Effector memory CD8-positive, alpha-beta T cell (primary cell): Measurements from ENCODE around the gene HYAL2.
A peak's percentile ranks its signal among the peaks of the same experiment; 100 is the strongest.

Source experiments
- ATAC-seq: fragments of 150-1000 bp; cut with Tn5 transposase; replicated peaks from 2 replicates; pipeline ENCODE4 v1.10.0; 2021; ENCODE audit warnings: mild to moderate bottlenecking, moderate library complexity
- DNase-seq, 3 experiments: peaks; one replicate each; pipeline ENCODE4 v3.0.0; 2021
- H3K27ac Mint-ChIP-seq, 2 donors: one replicate each; pipeline ENCODE4 v1.8.0; 2022; ENCODE audit warnings: mild to moderate bottlenecking in 2 of 2, mixed read lengths in 2 of 2, moderate library complexity in 2 of 2
- H3K27me3 Mint-ChIP-seq, 2 donors: one replicate each; pipeline ENCODE4 v1.8.0; 2022; ENCODE audit warnings: mixed read lengths in 2 of 2
- H3K36me3 Mint-ChIP-seq: one replicate; pipeline ENCODE4 v1.8.0; 2022; ENCODE audit warnings: mild to moderate bottlenecking, moderate library complexity, mixed read lengths; ENCODE audit not compliant: insufficient read depth
- H3K4me1 Mint-ChIP-seq, 2 donors: one replicate each; pipeline ENCODE4 v1.8.0; 2022; ENCODE audit warnings: low read depth in 2 of 2, mixed read lengths in 2 of 2
- H3K4me3 Mint-ChIP-seq, 2 donors: one replicate each; pipeline ENCODE4 v1.8.0; 2022; ENCODE audit warnings: mild to moderate bottlenecking in 2 of 2, mixed read lengths in 2 of 2, moderate library complexity in 2 of 2
- H3K9me3 Mint-ChIP-seq, 2 donors: one replicate each; pipeline ENCODE4 v1.8.0; 2022; ENCODE audit warnings: mixed read lengths in 2 of 2

Gene HYAL2

GRCh38 chr3:50331364-50331907 lies 8.9 kb upstream of the HYAL2 start:
- Mint-ChIP-seq H3K4me1 (peaks cover 39% of the 10 kb centered on the region in 2 donors), H3K36me3 (peaks cover 81% of the 10 kb centered on the region), H3K4me3 (no peak overlapping the region), H3K9me3 (no peaks in the 10 kb centered on the region), H3K27ac (no peak overlapping the region), H3K27me3 (no peaks in the 10 kb centered on the region)
- no peak for DNase-seq
- ATAC-seq = no peak

DNA sequence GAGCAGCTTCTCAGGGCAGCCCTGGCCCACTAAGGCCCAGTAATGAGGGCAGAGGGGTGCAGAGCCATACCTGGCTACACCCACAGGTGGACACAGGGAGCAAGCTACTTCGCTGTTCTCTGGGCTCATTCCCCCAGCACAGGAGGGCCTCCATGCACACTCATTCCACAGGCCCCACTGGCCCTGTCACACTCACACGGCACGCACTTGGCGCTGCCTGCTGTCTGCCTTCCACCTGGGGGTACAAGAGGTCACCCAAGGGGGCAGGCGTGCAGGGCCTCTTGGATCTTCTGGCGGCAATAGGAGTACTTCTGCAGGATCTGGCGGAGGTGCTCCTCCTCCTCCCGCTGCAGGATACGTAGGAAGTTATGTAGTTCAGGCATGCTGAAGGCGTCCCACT lies 7.8 kb upstream of the HYAL2 start:
- ATAC-seq = no peak
- Mint-ChIP-seq H3K9me3 (no peaks in the 10 kb centered on the region), H3K4me1 (peaks cover 28% of the 10 kb centered on the region in 2 donors), H3K36me3 (peaks cover 70% of the 10 kb centered on the region), H3K27me3 (no peaks in the 10 kb centered on the region), H3K4me3 (no peak overlapping the region), H3K27ac (peak overlapping the region in 1 of 2 donors; percentile 59)
- no peak for DNase-seq

GRCh38 chr3:50327943-50328691 lies 5.6 kb upstream of the HYAL2 start, which contains the start of gene TUSC2:
TSS of gene TUSC2 (minus strand) at chr3:50328223. CDS start at chr3:50328099, 124 bp downstream.
- Mint-ChIP-seq H3K27me3 (no peaks in the 10 kb centered on the region), H3K36me3 (peaks cover 56% of the 10 kb centered on the region), H3K4me3 (peak within 1 kb of the TSS; percentile 80 to 88), H3K4me1 (peaks cover 14 to 24% of the 10 kb centered on the region in 2 donors), H3K9me3 (no peaks in the 10 kb centered on the region), H3K27ac (peak within 1 kb of the TSS; percentile 84 to 94)
- ATAC-seq (peak; percentile 95), DNase-seq (peak; percentile 92)

- Mint-ChIP-seq H3K4me3 (peak overlapping the region; percentile 80 to 88), H3K27me3 (no peaks in the 10 kb centered on the region), H3K27ac (peak overlapping the region; percentile 84 to 94), H3K9me3 (no peaks in the 10 kb centered on the region), H3K36me3 (peaks cover 46% of the 10 kb centered on the region), H3K4me1 (peaks cover 14 to 22% of the 10 kb centered on the region in 2 donors)
- no peak for DNase-seq
- no peak for ATAC-seq
Observed at GRCh38 chr3:50327129-50327528, 4.6 kb upstream of the HYAL2 start.

DNA sequence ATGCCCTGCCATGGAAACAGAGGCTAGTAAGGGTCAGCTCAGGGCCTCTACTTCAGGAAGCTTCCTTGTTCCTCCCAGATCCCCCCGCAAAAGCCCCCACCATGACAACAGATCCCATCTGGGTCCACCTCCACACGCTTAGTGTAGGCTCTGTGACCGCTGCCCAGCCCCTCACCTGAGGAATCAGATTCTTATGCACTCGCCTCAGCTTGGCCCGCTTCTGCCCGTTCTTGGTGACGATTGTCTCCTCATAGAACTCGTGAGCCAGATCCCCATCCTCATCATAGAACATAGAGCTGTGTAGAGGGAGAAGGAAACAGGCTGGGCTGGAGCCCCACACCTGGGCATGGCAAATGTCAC lies 3.6 kb upstream of the HYAL2 start:
- no peaks in the 10 kb centered on the region for H3K27me3 Mint-ChIP-seq
- peak overlapping the region in 1 of 2 donors; percentile 38 for H3K4me3 Mint-ChIP-seq
- no peaks in the 10 kb centered on the region for H3K9me3 Mint-ChIP-seq
- ATAC-seq = no peak
- H3K4me1 Mint-ChIP-seq = peaks cover 14 to 22% of the 10 kb centered on the region in 2 donors
- no peak for DNase-seq
- H3K36me3 Mint-ChIP-seq = peaks cover 36% of the 10 kb centered on the region
- H3K27ac Mint-ChIP-seq = no peak overlapping the region

GRCh38 chr3:50325497-50326181 lies 3.1 kb upstream of the HYAL2 start:
- Mint-ChIP-seq H3K27ac (peak overlapping the region in 1 of 2 donors; percentile 76), H3K4me3 (peak overlapping the region in 1 of 2 donors; percentile 8), H3K27me3 (no peaks in the 10 kb centered on the region), H3K9me3 (no peaks in the 10 kb centered on the region), H3K4me1 (peaks cover 16 to 23% of the 10 kb centered on the region in 2 donors), H3K36me3 (peaks cover 31% of the 10 kb centered on the region)
- ATAC-seq = no peak
- no peak for DNase-seq

- peaks cover 22 to 26% of the 10 kb centered on the region in 2 donors for H3K4me1 Mint-ChIP-seq
- H3K4me3 Mint-ChIP-seq = no peak overlapping the region
- H3K27me3 Mint-ChIP-seq = no peaks in the 10 kb centered on the region
- H3K27ac Mint-ChIP-seq = peak overlapping the region in 1 of 2 donors; percentile 76
- ATAC-seq (no peak), DNase-seq (no peak)
- H3K9me3 Mint-ChIP-seq = no peaks in the 10 kb centered on the region
- peaks cover 26% of the 10 kb centered on the region for H3K36me3 Mint-ChIP-seq
Observed at GRCh38 chr3:50325113-50325480, 2.6 kb upstream of the HYAL2 start.

DNA sequence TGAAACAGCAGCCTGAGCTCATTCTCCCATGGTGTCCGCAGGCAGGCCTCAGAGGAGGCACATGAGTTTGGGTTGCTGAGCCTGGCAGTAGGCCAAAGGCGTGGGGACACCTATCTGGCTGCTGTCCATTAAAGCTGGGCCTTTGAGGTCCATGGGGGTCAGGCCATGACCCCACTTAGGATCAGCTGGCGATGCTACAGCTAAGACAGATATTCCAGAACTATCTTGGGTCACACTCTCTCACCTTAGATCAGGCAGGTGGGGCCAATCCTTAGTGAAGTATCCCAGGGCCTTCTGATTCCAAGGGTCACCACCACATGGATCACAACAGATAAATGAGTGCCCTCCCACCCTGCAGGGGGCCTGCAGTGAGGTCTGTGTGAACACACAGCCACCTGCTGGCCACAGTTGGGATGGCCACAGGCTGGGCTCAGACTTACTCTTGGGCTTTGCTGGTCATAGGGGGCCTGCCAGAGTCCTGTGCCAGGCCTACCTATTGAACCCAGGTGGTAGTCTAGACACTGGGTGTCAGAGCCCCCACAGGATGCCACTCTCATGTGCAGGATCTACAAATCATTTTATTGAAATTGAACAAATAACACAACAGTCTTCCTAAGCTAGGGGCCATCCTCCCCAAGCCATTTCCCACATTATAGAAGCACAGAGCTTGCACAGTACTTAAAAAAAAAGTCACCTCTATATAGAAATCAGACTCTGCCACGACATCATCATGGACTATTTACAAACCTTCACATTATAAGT lies 2.0 kb upstream of the HYAL2 start:
- Mint-ChIP-seq H3K9me3 (no peaks in the 10 kb centered on the region), H3K36me3 (peaks cover 20% of the 10 kb centered on the region), H3K4me1 (peaks cover 25 to 29% of the 10 kb centered on the region in 2 donors), H3K27me3 (no peaks in the 10 kb centered on the region), H3K4me3 (no peak overlapping the region), H3K27ac (peak overlapping the region in 1 of 2 donors; percentile 76)
- ATAC-seq (peak; percentile 25), DNase-seq (peak; percentile 50 to 64 (median 53))

DNA sequence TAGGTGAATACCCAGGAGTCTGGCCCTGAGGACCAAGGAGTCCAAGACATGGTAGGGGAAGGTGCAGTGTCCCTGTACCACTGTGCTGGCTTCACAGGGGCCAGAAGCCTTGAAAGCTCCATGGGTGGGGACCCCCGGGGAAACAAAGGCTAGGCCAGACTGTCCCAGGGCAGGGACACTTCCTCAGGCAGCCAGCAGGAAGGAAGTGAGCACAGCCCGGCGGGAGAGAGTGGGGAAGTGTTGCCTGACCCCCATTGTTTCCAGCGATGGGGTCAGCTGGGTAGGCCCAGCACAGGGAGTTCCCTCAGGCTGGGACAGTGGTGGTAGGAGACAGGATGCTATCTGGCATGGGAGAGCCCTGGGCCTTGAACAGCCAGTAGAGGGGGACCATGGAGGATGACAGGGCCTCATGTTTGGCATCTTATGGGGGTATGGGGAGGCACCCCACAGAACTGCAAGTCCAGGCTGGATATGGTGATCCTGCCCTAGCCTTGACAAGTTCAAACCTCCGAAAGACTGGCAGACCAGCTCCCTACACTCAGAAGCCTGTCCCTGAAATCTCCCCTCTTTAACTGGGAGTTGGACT lies 1.2 kb upstream of the HYAL2 start:
- ATAC-seq (no peak), DNase-seq (no peak)
- Mint-ChIP-seq H3K27ac (peak overlapping the region; percentile 41 to 76), H3K4me1 (peaks cover 29 to 36% of the 10 kb centered on the region in 2 donors), H3K36me3 (peaks cover 12% of the 10 kb centered on the region), H3K9me3 (no peaks in the 10 kb centered on the region), H3K27me3 (no peaks in the 10 kb centered on the region), H3K4me3 (no peak overlapping the region)

GRCh38 chr3:50323092-50323600 lies 601 bp upstream of the HYAL2 start:
- Mint-ChIP-seq H3K4me1 (peaks cover 24 to 34% of the 10 kb centered on the region in 2 donors), H3K4me3 (peak overlapping the region; percentile 44 to 84), H3K27ac (peak overlapping the region in 1 of 2 donors; percentile 76), H3K27me3 (no peaks in the 10 kb centered on the region), H3K36me3 (peaks cover 8% of the 10 kb centered on the region), H3K9me3 (no peaks in the 10 kb centered on the region)
- ATAC-seq (no peak), DNase-seq (no peak)

GRCh38 chr3:50322115-50322385 lies 495 bp downstream of the HYAL2 start:
- H3K27me3 Mint-ChIP-seq = no peaks in the 10 kb centered on the region
- no peak overlapping the region for H3K27ac Mint-ChIP-seq
- ATAC-seq = no peak
- DNase-seq = no peak
- H3K9me3 Mint-ChIP-seq = no peaks in the 10 kb centered on the region
- peak overlapping the region; percentile 84 to 85 for H3K4me3 Mint-ChIP-seq
- H3K4me1 Mint-ChIP-seq = peaks cover 22 to 33% of the 10 kb centered on the region in 2 donors
- no peaks in the 10 kb centered on the region for H3K36me3 Mint-ChIP-seq

DNA sequence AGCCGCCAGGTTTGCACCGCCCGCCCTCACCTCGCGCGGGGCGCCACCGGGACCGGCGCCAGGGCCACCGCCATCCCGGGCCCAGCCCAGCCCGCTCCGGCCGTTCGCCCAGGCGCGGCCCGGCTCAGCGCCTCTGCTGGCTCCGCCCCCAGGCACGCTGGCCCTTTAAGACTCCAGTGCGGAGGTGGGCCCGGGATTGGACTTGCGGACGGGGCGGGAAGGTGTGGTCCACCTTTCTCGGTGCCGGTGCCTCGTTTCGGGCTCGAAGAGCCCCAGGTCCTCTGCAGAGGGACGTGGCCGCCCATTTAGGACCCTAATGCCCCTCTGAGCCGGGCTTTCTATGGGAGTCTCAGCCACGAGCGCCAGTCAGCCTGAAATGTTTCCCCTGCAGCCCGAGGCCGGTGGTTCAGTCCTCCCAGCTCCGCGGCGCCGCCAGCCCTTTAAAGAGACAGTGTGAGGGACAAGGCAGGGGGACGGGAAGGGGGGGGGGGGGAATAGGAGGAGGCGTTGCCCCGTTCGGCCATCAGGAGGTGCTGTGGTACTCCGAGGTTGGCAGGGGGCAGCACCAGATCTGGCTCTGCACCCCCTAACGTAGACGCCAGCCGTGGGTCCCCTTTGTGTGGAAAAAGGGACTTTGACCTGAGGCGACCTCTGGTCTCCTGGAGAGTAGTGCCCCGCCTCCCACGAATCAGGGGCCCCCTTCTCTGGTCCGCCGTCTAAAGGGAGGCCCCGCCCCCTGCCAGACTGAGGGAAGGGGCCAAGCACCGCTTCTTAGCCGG lies 1.0 kb downstream of the HYAL2 start:
- ATAC-seq = peak; percentile 58
- Mint-ChIP-seq H3K27me3 (no peaks in the 10 kb centered on the region), H3K4me1 (peaks cover 27 to 38% of the 10 kb centered on the region in 2 donors), H3K36me3 (no peaks in the 10 kb centered on the region), H3K4me3 (peak overlapping the region; percentile 84 to 85), H3K9me3 (no peaks in the 10 kb centered on the region), H3K27ac (peak overlapping the region; percentile 89 to 93)
- peak; percentile 66 to 74 (median 69) for DNase-seq
